SK-N-SH (cell line): ENCODE measurements around the gene FMNL2. TPM values are rescaled to one million over a fixed set of nuclear protein-coding genes. Genes with fewer than 3 reads are reported as not detected.

Experiments
- CTCF ChIA-PET: fragments of 300-600, 350-600 bp; formaldehyde crosslinking; extraction: SDS; loops from one replicate; lab custom pipeline; 2021; lab: Yijun Ruan, JAX
- POLR2A ChIA-PET: fragments of 350-600 bp; sonication (Branson Sonifier 250); formaldehyde crosslinking; extraction: SDS; loops from one replicate; lab custom pipeline; 2020; ENCODE audit warnings: antibody characterized with exemption, inconsistent platforms; lab: Yijun Ruan, JAX
- DNase-seq: peaks from one replicate; pipeline ENCODE4 v3.0.0; 2012
- H2AFZ ChIP-seq: fragments of 200-600 bp; sonication (generic); 2 replicates; pipeline ENCODE4 v1.8.1; 2016; ENCODE audit warnings: antibody characterized with exemption, mild to moderate bottlenecking, low read depth
- H3F3A ChIP-seq: fragments of 200-600 bp; sonication (generic); replicated peaks from 2 replicates; pipeline ENCODE3; 2016; ENCODE audit warnings: antibody characterized with exemption, mild to moderate bottlenecking; ENCODE audit not compliant: insufficient read depth
- H3K27ac ChIP-seq, 2 experiments: fragments of 200-500 bp in 1 of 2; fragments of 200-600 bp in 1 of 2; sonication (Bioruptor generic) in 1 of 2; sonication (generic), shearing (Covaris generic) in 1 of 2; 2 replicates each; pipeline versions ENCODE4 v1.5.1 to v1.6.1; 2014 to 2016; ENCODE audit warnings: low read depth in 2 of 2, inconsistent platforms in 1 of 2, low read length in 1 of 2, mild to moderate bottlenecking in 1 of 2, mixed read lengths in 1 of 2
- H3K27me3 ChIP-seq: fragments of 200-600 bp; sonication (generic), shearing (Covaris generic); 2 replicates; pipeline ENCODE4 v1.6.1; 2016; ENCODE audit warnings: mixed run types; ENCODE audit not compliant: insufficient read depth
- H3K36me3 ChIP-seq, 2 experiments: fragments of 200-500 bp in 1 of 2; fragments of 200-600 bp in 1 of 2; sonication (Bioruptor generic) in 1 of 2; sonication (generic) in 1 of 2; replicated peaks in 1 of 2; 2 replicates each; pipeline versions ENCODE3 to v1.5.1; 2014 to 2016; ENCODE audit warnings: low read length in 1 of 2, mild to moderate bottlenecking in 1 of 2; ENCODE audit not compliant: insufficient read depth in 2 of 2, control insufficient read depth in 1 of 2
- H3K4me1 ChIP-seq, 2 experiments: fragments of 200-500 bp in 1 of 2; fragments of 200-600 bp in 1 of 2; sonication (Bioruptor generic) in 1 of 2; sonication (generic), shearing (Covaris generic) in 1 of 2; 2 replicates each; pipeline versions ENCODE4 v1.5.1 to v1.6.1; 2014 to 2016; ENCODE audit warnings: low read depth in 1 of 2, low read length in 1 of 2, mixed run types in 1 of 2; ENCODE audit not compliant: insufficient read depth in 2 of 2, control insufficient read depth in 1 of 2
- H3K4me2 ChIP-seq: fragments of 200-600 bp; sonication (generic), shearing (Covaris generic); 2 replicates; pipeline ENCODE4 v1.6.1; 2017; ENCODE audit warnings: mixed run types
- H3K4me3 ChIP-seq, 2 experiments: fragments of 200-500 bp in 1 of 2; fragments of 200-600 bp in 1 of 2; sonication (Bioruptor generic) in 1 of 2; sonication (generic), shearing (Covaris generic) in 1 of 2; 2 replicates each; pipeline versions ENCODE4 v1.5.1 to v1.8.1; 2014 to 2016; ENCODE audit warnings: low read depth in 2 of 2, inconsistent platforms in 1 of 2, low read length in 1 of 2, mild to moderate bottlenecking in 1 of 2, mixed read lengths in 1 of 2, moderate library complexity in 1 of 2
- H3K79me2 ChIP-seq: fragments of 200-600 bp; sonication (generic); 2 replicates; pipeline ENCODE4 v1.8.1; 2017; ENCODE audit warnings: mild to moderate bottlenecking; ENCODE audit not compliant: insufficient read depth
- H3K9ac ChIP-seq: fragments of 200-600 bp; sonication (generic); 2 replicates; pipeline ENCODE4 v1.6.1; 2017; ENCODE audit warnings: mixed run types
- H3K9me2 ChIP-seq: fragments of 200-600 bp; sonication (generic); 2 replicates; pipeline ENCODE4 v1.6.1; 2017; ENCODE audit warnings: mixed run types
- H3K9me3 ChIP-seq: fragments of 200-600 bp; sonication (generic); 2 replicates; pipeline ENCODE4 v1.6.1; 2017; ENCODE audit warnings: mixed run types, mild to moderate bottlenecking, moderate library complexity
- H4K20me1 ChIP-seq: fragments of 200-600 bp; sonication (generic); 2 replicates; pipeline ENCODE4 v1.6.1; 2017; ENCODE audit warnings: mild to moderate bottlenecking, mixed run types; ENCODE audit not compliant: insufficient read depth
- CHD2 ChIP-seq: fragments of 150-350 bp; IDR thresholded peaks from 2 replicates; pipeline ENCODE4 v1.6.1; 2018; ENCODE audit warnings: low read length; ENCODE audit not compliant: partially characterized antibody
- FOXM1 ChIP-seq: IDR thresholded peaks from 2 replicates; pipeline ENCODE4 v1.4.0; 2012; ENCODE audit warnings: low read depth, mild to moderate bottlenecking
- GABPA ChIP-seq: IDR thresholded peaks from 2 replicates; pipeline ENCODE4 v1.4.0; 2012; ENCODE audit warnings: low read depth, mild to moderate bottlenecking
- MAX ChIP-seq: IDR thresholded peaks from 2 replicates; pipeline ENCODE4 v1.4.0; 2012; ENCODE audit warnings: low read depth
- MEF2A ChIP-seq: IDR thresholded peaks from 2 replicates; pipeline ENCODE4 v1.4.0; 2012; ENCODE audit warnings: low read depth, borderline replicate concordance
- MXI1 ChIP-seq: IDR thresholded peaks from 2 replicates; pipeline ENCODE4 v1.6.1; 2012; ENCODE audit warnings: mild to moderate bottlenecking, low read depth, low read length, improper control_type of control experiment
- NFIC ChIP-seq: IDR thresholded peaks from 2 replicates; pipeline ENCODE4 v1.4.0; 2012; ENCODE audit warnings: borderline replicate concordance
- NRF1 ChIP-seq: IDR thresholded peaks from 2 replicates; pipeline ENCODE4 v1.6.1; 2012; ENCODE audit warnings: low read depth, mild to moderate bottlenecking, low read length
- PBX3 ChIP-seq: IDR thresholded peaks from 2 replicates; pipeline ENCODE4; 2012
- RCOR1 ChIP-seq: fragments of 150-350 bp; IDR thresholded peaks from 2 replicates; pipeline ENCODE4 v1.6.1; 2017; ENCODE audit warnings: antibody characterized with exemption, low read length
- RFX5 ChIP-seq: IDR thresholded peaks from 2 replicates; pipeline ENCODE4 v1.6.1; 2012; ENCODE audit warnings: mild to moderate bottlenecking, improper control_type of control experiment, low read length
- TCF12 ChIP-seq: IDR thresholded peaks from 2 replicates; pipeline ENCODE4 v1.4.0; 2012
- USF1 ChIP-seq: IDR thresholded peaks from 2 replicates; pipeline ENCODE4 v1.4.0; 2012; ENCODE audit warnings: low read depth, borderline replicate concordance
- WGBS: methylation state at CpG from one replicate; pipeline ENCODE4 v1.1.6; 2017; ENCODE audit warnings: low lambda C conversion rate; 5-methylcytosine and 5-hydroxymethylcytosine counted together
- polyA plus RNA-seq, 3 experiments: library from polyadenylated mRNA; depleted of rRNA; stranded (reverse); fragments of >200 nt; gene quantifications; 2 replicates each; pipeline ENCODE4 v1.2.3, GENCODE V29; 2012
- TF ChIP-seq, protein P1 (sequence below): fragments of 150-350 bp; IDR thresholded peaks from 2 replicates; pipeline ENCODE4 v1.6.1; 2017; ENCODE audit warnings: antibody characterized with exemption, low read length, low read depth, borderline replicate concordance
- TF ChIP-seq, protein P2 (sequence below): IDR thresholded peaks from 2 replicates; pipeline ENCODE4 v1.6.1; 2012; ENCODE audit warnings: mild to moderate bottlenecking, low read depth, low read length, moderate library complexity

Gene FMNL2
- polyA plus RNA-seq, 1 of the 3 experiments (the other 2 are of a cell fraction): 14.5 TPM

- DNase-seq: no peak
- no peaks in the 10 kb centered on the region for H3K9me2 ChIP-seq
- no peak overlapping the region for H2AFZ ChIP-seq
- no peak overlapping the region for H3K4me2 ChIP-seq
- H3K4me3 ChIP-seq: no peak overlapping the region
- peaks cover 2 to 23% of the 10 kb centered on the region in 2 experiments; a peak in 3 of 4 replicates for H3K4me1 ChIP-seq
- peaks cover 20% of the 10 kb centered on the region for H3K79me2 ChIP-seq
- H3K9ac ChIP-seq: no peak overlapping the region
- no peaks in the 10 kb centered on the region; the same call in 1 of the 2 replicates for H4K20me1 ChIP-seq
- no peaks in the 10 kb centered on the region for H3K9me3 ChIP-seq
- 95% methylated on average over 1 of the region's 1 CpG for WGBS
- no peaks in the 10 kb centered on the region for H3K27me3 ChIP-seq
- peaks cover 7% of the 10 kb centered on the region for H3F3A ChIP-seq
- no peak overlapping the region for H3K27ac ChIP-seq
- ChIA-PET CTCF (interaction anchor here (0.6 to 1.0 kb wide), 2 partner anchors 9 kb away, joined by 3 to 4 read pairs; no protein-coding TSS in a partner anchor), POLR2A (no interaction called here)
- TF ChIP-seq NFIC (no peak), USF1 (no peak), FOXM1 (no peak), RCOR1 (no peak), RFX5 (no peak), GABPA (no peak), CHD2 (no peak), PBX3 (no peak), MAX (no peak), MEF2A (no peak), NRF1 (no peak), MXI1 (no peak), TCF12 (no peak)
- TF ChIP-seq, protein P1, sequence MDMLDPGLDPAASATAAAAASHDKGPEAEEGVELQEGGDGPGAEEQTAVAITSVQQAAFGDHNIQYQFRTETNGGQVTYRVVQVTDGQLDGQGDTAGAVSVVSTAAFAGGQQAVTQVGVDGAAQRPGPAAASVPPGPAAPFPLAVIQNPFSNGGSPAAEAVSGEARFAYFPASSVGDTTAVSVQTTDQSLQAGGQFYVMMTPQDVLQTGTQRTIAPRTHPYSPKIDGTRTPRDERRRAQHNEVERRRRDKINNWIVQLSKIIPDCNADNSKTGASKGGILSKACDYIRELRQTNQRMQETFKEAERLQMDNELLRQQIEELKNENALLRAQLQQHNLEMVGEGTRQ: no peak
- TF ChIP-seq, protein P2, sequence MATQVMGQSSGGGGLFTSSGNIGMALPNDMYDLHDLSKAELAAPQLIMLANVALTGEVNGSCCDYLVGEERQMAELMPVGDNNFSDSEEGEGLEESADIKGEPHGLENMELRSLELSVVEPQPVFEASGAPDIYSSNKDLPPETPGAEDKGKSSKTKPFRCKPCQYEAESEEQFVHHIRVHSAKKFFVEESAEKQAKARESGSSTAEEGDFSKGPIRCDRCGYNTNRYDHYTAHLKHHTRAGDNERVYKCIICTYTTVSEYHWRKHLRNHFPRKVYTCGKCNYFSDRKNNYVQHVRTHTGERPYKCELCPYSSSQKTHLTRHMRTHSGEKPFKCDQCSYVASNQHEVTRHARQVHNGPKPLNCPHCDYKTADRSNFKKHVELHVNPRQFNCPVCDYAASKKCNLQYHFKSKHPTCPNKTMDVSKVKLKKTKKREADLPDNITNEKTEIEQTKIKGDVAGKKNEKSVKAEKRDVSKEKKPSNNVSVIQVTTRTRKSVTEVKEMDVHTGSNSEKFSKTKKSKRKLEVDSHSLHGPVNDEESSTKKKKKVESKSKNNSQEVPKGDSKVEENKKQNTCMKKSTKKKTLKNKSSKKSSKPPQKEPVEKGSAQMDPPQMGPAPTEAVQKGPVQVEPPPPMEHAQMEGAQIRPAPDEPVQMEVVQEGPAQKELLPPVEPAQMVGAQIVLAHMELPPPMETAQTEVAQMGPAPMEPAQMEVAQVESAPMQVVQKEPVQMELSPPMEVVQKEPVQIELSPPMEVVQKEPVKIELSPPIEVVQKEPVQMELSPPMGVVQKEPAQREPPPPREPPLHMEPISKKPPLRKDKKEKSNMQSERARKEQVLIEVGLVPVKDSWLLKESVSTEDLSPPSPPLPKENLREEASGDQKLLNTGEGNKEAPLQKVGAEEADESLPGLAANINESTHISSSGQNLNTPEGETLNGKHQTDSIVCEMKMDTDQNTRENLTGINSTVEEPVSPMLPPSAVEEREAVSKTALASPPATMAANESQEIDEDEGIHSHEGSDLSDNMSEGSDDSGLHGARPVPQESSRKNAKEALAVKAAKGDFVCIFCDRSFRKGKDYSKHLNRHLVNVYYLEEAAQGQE: no peak
- H3K36me3 ChIP-seq: no peaks in the 10 kb centered on the region
Observed at GRCh38 chr2:152393377-152393776, 58.4 kb downstream of the FMNL2 start.
